PC-3 (cell line): ENCODE results near the gene ITGB1. TPM values are rescaled to one million over a fixed set of nuclear protein-coding genes. Genes with fewer than 3 reads are reported as not detected.

Experiments used
- ATAC-seq: fragments of 200-7000 bp; cut with Tn5 transposase; 2 replicates; pipeline ENCODE4 v1.9.1; 2020; ENCODE audit warnings: mild to moderate bottlenecking, moderate library complexity
- BruUV-seq: library from RNA; stranded (reverse); fragments of 400-500 nt; replicated peaks from 2 replicates; lab custom pipeline; 2021; lab: Mats Ljungman, UMichigan
- CTCF ChIA-PET: fragments of 300-600 bp; sonication (Branson Sonifier 250); formaldehyde crosslinking; loops from one replicate; lab custom pipeline; 2022; ENCODE audit warnings: antibody characterized with exemption; lab: Charles Lee
- POLR2A ChIA-PET: fragments of 300-600 bp; sonication (Branson Sonifier 250); formaldehyde crosslinking; loops from one replicate; lab custom pipeline; 2022; ENCODE audit warnings: antibody characterized with exemption; ENCODE audit not compliant: unreplicated experiment; lab: Charles Lee
- DNase-seq: peaks from one replicate; pipeline ENCODE4 v3.0.0-alpha.2; 2015
- H2AFZ ChIP-seq: fragments of 300-600 bp; sonication (generic); 2 replicates; pipeline ENCODE4 v1.6.0; 2016; ENCODE audit warnings: antibody characterized with exemption, low read length
- H3F3A ChIP-seq: fragments of 300-600 bp; sonication (generic); one replicate; pipeline ENCODE4 v1.6.0; 2017; ENCODE audit warnings: antibody characterized with exemption, low read length, control low read depth, mild to moderate bottlenecking; ENCODE audit not compliant: unreplicated experiment
- H3K27ac ChIP-seq: fragments of 300-600 bp; sonication (generic); 2 replicates; pipeline ENCODE4 v1.5.1; 2016; ENCODE audit warnings: mild to moderate bottlenecking, low read length
- H3K27me3 ChIP-seq: fragments of 300-600 bp; sonication (generic); 2 replicates; pipeline ENCODE4 v1.6.1; 2016; ENCODE audit warnings: low read length, mixed read lengths
- H3K36me3 ChIP-seq: fragments of 300-600 bp; sonication (generic); 2 replicates; pipeline ENCODE4 v1.6.1; 2016; ENCODE audit warnings: low read depth, mixed run types, low read length, mixed read lengths
- H3K4me1 ChIP-seq: fragments of 300-600 bp; sonication (generic); 2 replicates; pipeline ENCODE4 v1.5.1; 2016; ENCODE audit warnings: low read length; ENCODE audit not compliant: insufficient read depth
- H3K4me2 ChIP-seq: fragments of 300-600 bp; sonication (generic); 2 replicates; pipeline ENCODE4 v1.6.0; 2016; ENCODE audit warnings: low read length
- H3K4me3 ChIP-seq: fragments of 300-600 bp; sonication (generic); 2 replicates; pipeline ENCODE4 v1.5.1; 2016; ENCODE audit warnings: mild to moderate bottlenecking, low read length, mixed read lengths
- H3K79me2 ChIP-seq: fragments of 300-600 bp; sonication (generic); 2 replicates; pipeline ENCODE4 v1.6.1; 2017; ENCODE audit warnings: low read length, mixed read lengths
- H3K9ac ChIP-seq: fragments of 300-600 bp; sonication (generic); 2 replicates; pipeline ENCODE4 v1.6.0; 2016; ENCODE audit warnings: mild to moderate bottlenecking, low read length
- H3K9me2 ChIP-seq: fragments of 300-600 bp; sonication (generic); replicated peaks from 2 replicates; pipeline ENCODE4 v1.6.1; 2016; ENCODE audit warnings: mixed run types, low read length, mixed read lengths
- H3K9me3 ChIP-seq: fragments of 300-600 bp; sonication (generic); 2 replicates; pipeline ENCODE4 v1.6.1; 2016; ENCODE audit warnings: low read length, mixed read lengths
- H4K20me1 ChIP-seq: fragments of 300-600 bp; sonication (generic); 2 replicates; pipeline ENCODE4 v1.6.1; 2016; ENCODE audit warnings: low read length, mixed read lengths
- CTCF ChIP-seq: fragments of 300-600 bp; sonication (generic); conservative IDR thresholded peaks from 2 replicates; pipeline ENCODE4 v1.5.1; 2017; ENCODE audit warnings: antibody characterized with exemption, low read depth, mild to moderate bottlenecking, low read length
- EZH2 ChIP-seq: fragments of 300-600 bp; sonication (generic); IDR thresholded peaks from one replicate; pipeline ENCODE4 v1.6.1; 2017; ENCODE audit warnings: antibody characterized with exemption, mild to moderate bottlenecking, low read length; ENCODE audit not compliant: unreplicated experiment
- EZH2phosphoT487 ChIP-seq: fragments of 300-600 bp; sonication (generic); IDR thresholded peaks from 2 replicates; pipeline ENCODE4 v1.6.1; 2018; ENCODE audit warnings: mild to moderate bottlenecking, antibody characterized with exemption, low read length, borderline replicate concordance
- intact Hi-C: fragments of 100-400 bp; cut with micrococcal nuclease; formaldehyde crosslinking; loops from 2 replicates; pipeline ENCODE4 v1.9.0; 2023
- total RNA-seq: library from RNA; depleted of rRNA; stranded (reverse); fragments of >200 nt; gene quantifications from 2 replicates; pipeline ENCODE4 v1.2.3, GENCODE V29; 2014

The ITGB1 gene
- total RNA-seq, 1 experiment from 2014 or later = 1,010 TPM

DNA sequence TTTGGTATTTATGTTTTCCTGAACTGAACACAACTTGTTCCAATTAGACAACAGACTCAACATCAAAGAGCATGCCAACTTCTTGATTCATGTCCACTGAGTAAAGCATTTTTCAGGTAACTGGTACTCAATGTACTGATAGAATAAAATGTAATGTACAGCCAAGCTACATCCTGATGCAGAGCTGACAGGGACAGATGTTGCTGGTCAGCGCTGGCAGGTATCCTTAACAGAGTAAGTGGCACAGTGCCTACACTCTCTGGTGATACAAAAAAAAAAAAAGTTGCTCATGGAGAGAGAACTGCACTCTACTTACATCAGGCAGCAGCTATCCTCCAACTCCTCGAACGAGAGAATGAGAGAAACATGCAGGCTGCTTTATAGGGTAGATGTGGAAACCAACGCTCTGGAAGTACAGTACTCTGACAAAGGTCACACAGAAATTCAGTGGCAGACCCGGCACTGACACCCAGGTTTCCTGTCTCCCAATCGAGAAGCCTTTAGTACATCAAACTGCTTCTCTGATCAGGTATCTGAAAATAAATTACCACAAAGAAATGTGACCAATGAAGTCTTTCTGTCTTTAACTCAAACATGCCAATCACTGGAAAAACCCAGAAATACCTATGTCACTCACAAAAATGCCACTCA is 4.6 kb downstream of the ITGB1 start:
- Histone ChIP-seq H3K4me2 (peak overlapping the region; percentile 83), H3F3A (peaks cover 13% of the 10 kb centered on the region), H3K4me3 (peak overlapping the region; percentile 75), H3K36me3 (peaks cover 56% of the 10 kb centered on the region), H3K27ac (peak overlapping the region; percentile 1; the same call in 1 of the 2 replicates), H3K4me1 (peaks cover 69% of the 10 kb centered on the region), H4K20me1 (peaks cover 90% of the 10 kb centered on the region), H3K9ac (no peak overlapping the region), H3K79me2 (peaks cover 95% of the 10 kb centered on the region), H2AFZ (no peak overlapping the region), H3K27me3 (no peaks in the 10 kb centered on the region), H3K9me3 (no peaks in the 10 kb centered on the region), H3K9me2 (no peaks in the 10 kb centered on the region)
- ChIA-PET POLR2A (interaction anchor here (0.5 to 0.7 kb wide), 2 partner anchors 21 to 51 kb away, joined by 3 to 14 read pairs; no protein-coding TSS in a partner anchor), CTCF (interaction anchor here (1.0 kb wide), 1 partner anchor 55 kb away, joined by 4 read pairs; no protein-coding TSS in a partner anchor)
- intact Hi-C loops = no loop called here
- ATAC-seq = no peak
- DNase-seq = no peak
- no peak for TF ChIP-seq EZH2
- no peak for TF ChIP-seq EZH2phosphoT487
- no peak for TF ChIP-seq CTCF
- no TSS peak for BruUV-seq

DNA sequence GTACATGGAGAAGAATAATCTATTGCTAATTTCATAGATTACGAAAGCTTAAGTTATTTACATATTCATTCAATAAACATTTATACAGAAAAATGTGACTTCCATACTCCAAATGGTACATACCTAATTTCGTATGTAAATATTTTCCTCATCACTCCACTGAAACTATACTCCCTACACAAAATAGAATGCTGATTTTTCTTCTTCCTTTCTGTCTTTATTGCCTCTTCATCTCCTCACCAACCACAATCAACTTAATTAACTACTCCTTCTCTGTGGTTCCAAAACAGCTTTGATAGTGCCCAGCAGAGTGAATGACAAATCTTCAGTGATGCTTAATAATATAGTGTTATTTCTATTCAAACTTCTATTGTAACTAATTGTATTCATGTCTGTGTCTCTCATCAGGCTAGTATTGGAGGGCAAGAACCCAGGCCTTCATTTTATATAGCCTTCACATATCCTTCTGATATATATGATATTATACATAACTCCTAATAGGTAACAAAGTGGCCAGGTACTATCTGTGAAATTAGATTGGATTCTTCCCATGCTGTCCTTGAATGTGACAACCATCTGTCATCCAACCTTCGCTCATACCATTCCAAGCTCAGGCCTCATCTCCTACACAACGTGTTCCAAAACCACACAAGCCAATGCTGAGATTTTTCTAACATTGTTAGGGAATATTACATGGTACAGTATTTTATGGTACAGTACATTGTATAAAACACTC is 5.3 kb downstream of the ITGB1 start:
- Histone ChIP-seq H3K27me3 (no peaks in the 10 kb centered on the region), H3K4me3 (peak overlapping the region; percentile 75), H3F3A (peaks cover 13% of the 10 kb centered on the region), H2AFZ (no peak overlapping the region), H3K27ac (no peak overlapping the region), H3K4me1 (peaks cover 76% of the 10 kb centered on the region), H3K9ac (no peak overlapping the region), H3K4me2 (peak overlapping the region; percentile 83), H3K9me2 (no peaks in the 10 kb centered on the region), H4K20me1 (peaks cover 97% of the 10 kb centered on the region), H3K79me2 (peaks cover 100% of the 10 kb centered on the region), H3K36me3 (peaks cover 63% of the 10 kb centered on the region), H3K9me3 (no peaks in the 10 kb centered on the region)
- ChIA-PET CTCF (no interaction called here), POLR2A (interaction anchor here (0.5 to 1.5 kb wide), 4 partner anchors 21 to 52 kb away, joined by 3 to 14 read pairs (median 5); no protein-coding TSS in a partner anchor)
- DNase-seq = no peak
- BruUV-seq = no TSS peak
- ATAC-seq = no peak
- TF ChIP-seq EZH2 (no peak), EZH2phosphoT487 (no peak), CTCF (no peak)
- intact Hi-C loops = no loop called here
